Activated CD4-positive, alpha-beta T cell treated with anti-CD3 and anti-CD28 coated beads, Interleukin-2, Interleukin-4, amounts not matched to agents 100 ng/mL and 50 ng/mL, durations not matched to agents 16 hours and 8 hours (primary cell): ENCODE data around the gene GSTM2.
A peak's percentile ranks its signal among the peaks of the same experiment; 100 is the strongest.
"Not testable (repeated sequence)": the region's sequence is repeated elsewhere in the genome, so short reads cannot be mapped to it uniquely, and the experiment has no call there.

Source experiments
- DNase-seq: peaks from one replicate; pipeline ENCODE4 v3.0.0-alpha.2; 2020; ENCODE audit warnings: low spot score

Gene GSTM2

GRCh38 chr1:109644670-109645069 lies 23.2 kb upstream of the GSTM2 start:
- DNase-seq, result no peak

GRCh38 chr1:109649491-109649914 lies 18.4 kb upstream of the GSTM2 start:
- no peak for DNase-seq

- DNase-seq, result no peak
Measured at GRCh38 chr1:109650609-109651008, 17.2 kb upstream of the GSTM2 start.

- no peak for DNase-seq
Measured at GRCh38 chr1:109652402-109652801, 15.5 kb upstream of the GSTM2 start.

GRCh38 chr1:109653306-109653705 lies 14.6 kb upstream of the GSTM2 start:
- DNase-seq, result no peak

GRCh38 chr1:109654519-109654918 lies 13.3 kb upstream of the GSTM2 start:
- no peak for DNase-seq

- peak; percentile 63 for DNase-seq
Measured at GRCh38 chr1:109655615-109656519, 12.0 kb upstream of the GSTM2 start, which contains the start of gene GSTM4. GSTM4 (plus strand) TSS chr1:109656099; CDS start chr1:109656390, 291 bp downstream.

GRCh38 chr1:109657395-109657794 lies 10.5 kb upstream of the GSTM2 start:
- no peak for DNase-seq

GRCh38 chr1:109657970-109658369 lies 9.9 kb upstream of the GSTM2 start:
- no peak for DNase-seq

- DNase-seq, result no peak
Measured at GRCh38 chr1:109658533-109659042, 9.3 kb upstream of the GSTM2 start.

GRCh38 chr1:109659145-109659544 lies 8.7 kb upstream of the GSTM2 start:
- no peak for DNase-seq

GRCh38 chr1:109659997-109660690 lies 7.7 kb upstream of the GSTM2 start:
- no peak for DNase-seq

GRCh38 chr1:109660691-109661026 lies 7.2 kb upstream of the GSTM2 start:
- not testable (repeated sequence) for DNase-seq

GRCh38 chr1:109661391-109661790 lies 6.5 kb upstream of the GSTM2 start:
- DNase-seq, result no peak

GRCh38 chr1:109664671-109665070 lies 3.2 kb upstream of the GSTM2 start:
- no peak for DNase-seq

- no peak for DNase-seq
Measured at GRCh38 chr1:109668123-109668775, 392 bp downstream of the GSTM2 start.

GRCh38 chr1:109669246-109669948 lies 1.5 kb downstream of the GSTM2 start:
- no peak for DNase-seq

GRCh38 chr1:109669949-109670302 lies 2.1 kb downstream of the GSTM2 start:
- not testable (repeated sequence) for DNase-seq

GRCh38 chr1:109671067-109671466 lies 3.2 kb downstream of the GSTM2 start:
- no peak for DNase-seq

- not testable (repeated sequence) for DNase-seq
Measured at GRCh38 chr1:109673861-109674260, 6.0 kb downstream of the GSTM2 start.

- DNase-seq, result not testable (repeated sequence)
Measured at GRCh38 chr1:109676683-109677381, 9.0 kb downstream of the GSTM2 start.
